Ishikawa (cell line): Measurements from ENCODE around the gene TMEM72.

Experiments
- CEBPB ChIP-seq: IDR thresholded peaks from 2 replicates; pipeline ENCODE4 v1.6.1; 2012
- CREB1 ChIP-seq: IDR thresholded peaks from 2 replicates; pipeline ENCODE4 v1.6.1; 2012; ENCODE audit warnings: low read depth
- EGR1 ChIP-seq: IDR thresholded peaks from 2 replicates; pipeline ENCODE4 v1.6.1; 2012
- EP300 ChIP-seq: IDR thresholded peaks from 2 replicates; pipeline ENCODE4 v1.6.1; 2012; ENCODE audit warnings: borderline replicate concordance
- FOXM1 ChIP-seq: IDR thresholded peaks from 2 replicates; pipeline ENCODE4 v1.6.1; 2012; ENCODE audit warnings: low read depth, borderline replicate concordance
- MAX ChIP-seq: IDR thresholded peaks from 2 replicates; pipeline ENCODE4 v1.6.1; 2012
- NFIC ChIP-seq: IDR thresholded peaks from 2 replicates; pipeline ENCODE4 v1.6.1; 2012
- RAD21 ChIP-seq: IDR thresholded peaks from 2 replicates; pipeline ENCODE4 v1.6.1; 2012; ENCODE audit warnings: low read depth
- REST ChIP-seq: IDR thresholded peaks from 2 replicates; pipeline ENCODE4 v1.6.1; 2012; ENCODE audit warnings: low read depth, mild to moderate bottlenecking
- TAF1 ChIP-seq: IDR thresholded peaks from 2 replicates; pipeline ENCODE4 v1.6.1; 2012; ENCODE audit warnings: low read depth, mild to moderate bottlenecking
- TCF12 ChIP-seq: IDR thresholded peaks from 2 replicates; pipeline ENCODE4 v1.6.1; 2012; ENCODE audit warnings: low read depth
- TEAD4 ChIP-seq: IDR thresholded peaks from 2 replicates; pipeline ENCODE4 v1.6.1; 2012
- USF1 ChIP-seq: IDR thresholded peaks from 2 replicates; pipeline ENCODE4 v1.6.1; 2012
- YY1 ChIP-seq: IDR thresholded peaks from 2 replicates; pipeline ENCODE4 v1.6.1; 2012; ENCODE audit warnings: low read depth
- ZBTB7A ChIP-seq: IDR thresholded peaks from 2 replicates; pipeline ENCODE4 v1.6.1; 2012; ENCODE audit warnings: low read depth

Gene TMEM72

GRCh38 chr10:44931621-44932516 is 20.7 kb downstream of the TMEM72 start:
- TF ChIP-seq EGR1, result no peak
- TF ChIP-seq REST, result no peak
- no peak for TF ChIP-seq USF1
- no peak for TF ChIP-seq ZBTB7A
- TF ChIP-seq EP300, result no peak
- no peak for TF ChIP-seq CEBPB
- TF ChIP-seq RAD21, result no peak
- no peak for TF ChIP-seq FOXM1
- no peak for TF ChIP-seq TCF12
- TF ChIP-seq TEAD4, result no peak
- TF ChIP-seq NFIC, result no peak
- no peak for TF ChIP-seq CREB1
- TF ChIP-seq MAX, result no peak
- TF ChIP-seq YY1, result no peak
- no peak for TF ChIP-seq TAF1

- peak; percentile 93 for TF ChIP-seq RAD21
- TF ChIP-seq TEAD4, result no peak
- no peak for TF ChIP-seq MAX
- no peak for TF ChIP-seq FOXM1
- TF ChIP-seq CEBPB, result no peak
Measured at GRCh38 chr10:44932517-44933450, 21.6 kb downstream of the TMEM72 start.

- TF ChIP-seq TCF12 (no peak), TEAD4 (no peak), MAX (no peak), FOXM1 (no peak), CREB1 (no peak), ZBTB7A (no peak), CEBPB (no peak), EGR1 (no peak), REST (no peak), EP300 (no peak), TAF1 (no peak), USF1 (no peak), YY1 (no peak)
Measured at GRCh38 chr10:44933451-44934321, 22.5 kb downstream of the TMEM72 start.

- TF ChIP-seq EP300 (no peak), YY1 (no peak), TAF1 (no peak)
Measured at GRCh38 chr10:44934416-44935200, 23.5 kb downstream of the TMEM72 start.
